A549 (cell line): ENCODE data around the gene RTN4RL2.
A peak's percentile ranks its signal among the peaks of the same experiment; 100 is the strongest.

Source experiments
- CEBPB ChIP-seq, 2 experiments: fragments of >200 bp in 1 of 2; sonication (Bioruptor Twin) in 1 of 2; formaldehyde crosslinking in 1 of 2; IDR thresholded peaks; 2 replicates each; pipeline ENCODE4 v1.6.1; 2012 to 2016
- EHMT2 ChIP-seq: fragments of 200-600 bp; sonication (generic); IDR thresholded peaks from 2 replicates; pipeline ENCODE4 v1.6.1; 2016; ENCODE audit warnings: antibody characterized with exemption, low read depth, mild to moderate bottlenecking, moderate library complexity
- TFCP2L1 ChIP-seq: fragments of 250-450 bp; sonication (Bioruptor Pico); IDR thresholded peaks from 2 replicates; pipeline ENCODE4 v1.5.0; 2021; ENCODE audit warnings: mild to moderate bottlenecking
- TF ChIP-seq, protein P1 (sequence below): IDR thresholded peaks from 2 replicates; pipeline ENCODE4 v1.6.1; 2012
- TF ChIP-seq, protein P2 (sequence below): fragments of >200 bp; sonication (Bioruptor Twin); formaldehyde crosslinking; IDR thresholded peaks from 3 replicates; pipeline ENCODE4 v1.5.1; 2016

GRCh38 chr11:57476757-57477506 lies 16.6 kb downstream of the RTN4RL2 start:
- TF ChIP-seq, protein P1, sequence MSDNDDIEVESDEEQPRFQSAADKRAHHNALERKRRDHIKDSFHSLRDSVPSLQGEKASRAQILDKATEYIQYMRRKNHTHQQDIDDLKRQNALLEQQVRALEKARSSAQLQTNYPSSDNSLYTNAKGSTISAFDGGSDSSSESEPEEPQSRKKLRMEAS = no peak
- TF ChIP-seq, protein P2, sequence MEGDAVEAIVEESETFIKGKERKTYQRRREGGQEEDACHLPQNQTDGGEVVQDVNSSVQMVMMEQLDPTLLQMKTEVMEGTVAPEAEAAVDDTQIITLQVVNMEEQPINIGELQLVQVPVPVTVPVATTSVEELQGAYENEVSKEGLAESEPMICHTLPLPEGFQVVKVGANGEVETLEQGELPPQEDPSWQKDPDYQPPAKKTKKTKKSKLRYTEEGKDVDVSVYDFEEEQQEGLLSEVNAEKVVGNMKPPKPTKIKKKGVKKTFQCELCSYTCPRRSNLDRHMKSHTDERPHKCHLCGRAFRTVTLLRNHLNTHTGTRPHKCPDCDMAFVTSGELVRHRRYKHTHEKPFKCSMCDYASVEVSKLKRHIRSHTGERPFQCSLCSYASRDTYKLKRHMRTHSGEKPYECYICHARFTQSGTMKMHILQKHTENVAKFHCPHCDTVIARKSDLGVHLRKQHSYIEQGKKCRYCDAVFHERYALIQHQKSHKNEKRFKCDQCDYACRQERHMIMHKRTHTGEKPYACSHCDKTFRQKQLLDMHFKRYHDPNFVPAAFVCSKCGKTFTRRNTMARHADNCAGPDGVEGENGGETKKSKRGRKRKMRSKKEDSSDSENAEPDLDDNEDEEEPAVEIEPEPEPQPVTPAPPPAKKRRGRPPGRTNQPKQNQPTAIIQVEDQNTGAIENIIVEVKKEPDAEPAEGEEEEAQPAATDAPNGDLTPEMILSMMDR = 0 out of 3 replicates have a peak, but pooled peaks have one; percentile 19
- TF ChIP-seq CEBPB (IDR thresholded peaks at IDR 0.05) = no peak
- no peak for TF ChIP-seq TFCP2L1
- TF ChIP-seq EHMT2 = no peak
